ENCODE data around the gene DNAL4. TPM values are rescaled to one million over a fixed set of nuclear protein-coding genes. Genes with fewer than 3 reads are reported as not detected.

The DNAL4 gene
- total RNA-seq, 1 experiment from 2014 or later, result 18.3 TPM

- Mint-ChIP-seq H3K27me3 (ENCODE audit: insufficient read depth, unreplicated experiment) (no peaks in the 10 kb centered on the region), H3K4me1 (ENCODE audit: insufficient read depth, unreplicated experiment) (peaks cover 6% of the 10 kb centered on the region), H3K9me3 (ENCODE audit: unreplicated experiment) (no peaks in the 10 kb centered on the region), H3K36me3 (ENCODE audit: insufficient read depth, unreplicated experiment) (no peaks in the 10 kb centered on the region), H3K4me3 (ENCODE audit: unreplicated experiment) (no peak overlapping the region), H3K27ac (ENCODE audit: low read depth, unreplicated experiment) (no peak overlapping the region)
- no peak for TF ChIP-seq CTCF (IDR thresholded peaks at IDR 0.05; ENCODE audit: unreplicated experiment)
- intact Hi-C loops (cut with micrococcal nuclease), result loop anchor here (5.0 kb wide), 2 partner anchors 75 to 355 kb away; partner anchors contain the start of gene NPTXR
- CTCF ChIA-PET, result interaction anchor here (0.5 to 3.2 kb wide), 13 partner anchors 12 to 765 kb away, joined by 3 to 30 read pairs (median 3); partner anchors contain the start of gene RPS19BP1
- POLR2A ChIA-PET, result interaction anchor here (0.6 kb wide), 1 partner anchor 11 kb away, joined by 3 read pairs; no protein-coding TSS in a partner anchor
- no peak for DNase-seq (ENCODE audit: unreplicated experiment)
- no TSS peak for BruUV-seq (replicated peaks)
Measured at GRCh38 chr22:38767313-38767712, 26.6 kb downstream of the DNAL4 start.

GRCh38 chr22:38766076-38766777 lies 27.7 kb downstream of the DNAL4 start:
- ChIA-PET POLR2A (interaction anchor here (0.6 to 2.4 kb wide), 6 partner anchors 10 to 106 kb away, joined by 3 to 11 read pairs (median 4); partner anchors contain the start of genes CBX6 and SUN2), CTCF (interaction anchor here (0.6 to 2.0 kb wide), 19 partner anchors 9 to 424 kb away, joined by 3 to 13 read pairs (median 3); partner anchors contain the start of gene CBX6)
- no peaks in the 10 kb centered on the region for H3K36me3 Mint-ChIP-seq (ENCODE audit: insufficient read depth, unreplicated experiment)
- TF ChIP-seq CTCF (IDR thresholded peaks at IDR 0.05; ENCODE audit: unreplicated experiment), result peak; percentile 91
- no peaks in the 10 kb centered on the region for H3K9me3 Mint-ChIP-seq (ENCODE audit: unreplicated experiment)
- intact Hi-C loops (cut with micrococcal nuclease), result loop anchor here (1.0 to 5.0 kb wide), 3 partner anchors 33 to 356 kb away; partner anchors contain the start of gene NPTXR
- no peaks in the 10 kb centered on the region for H3K27me3 Mint-ChIP-seq (ENCODE audit: insufficient read depth, unreplicated experiment)
- peaks cover 6% of the 10 kb centered on the region for H3K4me1 Mint-ChIP-seq (ENCODE audit: insufficient read depth, unreplicated experiment)
- no peak overlapping the region for H3K4me3 Mint-ChIP-seq (ENCODE audit: unreplicated experiment)
- H3K27ac Mint-ChIP-seq (ENCODE audit: low read depth, unreplicated experiment), result no peak overlapping the region
- peak; percentile 89 for DNase-seq (ENCODE audit: unreplicated experiment)
- no TSS peak for BruUV-seq (replicated peaks)

GRCh38 chr22:38762551-38762983 lies 31.4 kb downstream of the DNAL4 start:
- ChIA-PET CTCF (no interaction called here), POLR2A (interaction anchor here (0.7 to 1.9 kb wide), 3 partner anchors 11 to 57 kb away, joined by 3 to 4 read pairs (median 3); partner anchors contain the start of gene GTPBP1)
- no peak for TF ChIP-seq CTCF (IDR thresholded peaks at IDR 0.05; ENCODE audit: unreplicated experiment)
- H3K27me3 Mint-ChIP-seq (ENCODE audit: insufficient read depth, unreplicated experiment), result no peaks in the 10 kb centered on the region
- H3K4me3 Mint-ChIP-seq (ENCODE audit: unreplicated experiment), result no peak overlapping the region
- no peaks in the 10 kb centered on the region for H3K36me3 Mint-ChIP-seq (ENCODE audit: insufficient read depth, unreplicated experiment)
- DNase-seq (ENCODE audit: unreplicated experiment), result no peak
- peaks cover 6% of the 10 kb centered on the region for H3K4me1 Mint-ChIP-seq (ENCODE audit: insufficient read depth, unreplicated experiment)
- BruUV-seq (replicated peaks), result no TSS peak
- H3K27ac Mint-ChIP-seq (ENCODE audit: low read depth, unreplicated experiment), result no peak overlapping the region
- no peaks in the 10 kb centered on the region for H3K9me3 Mint-ChIP-seq (ENCODE audit: unreplicated experiment)
- intact Hi-C loops (cut with micrococcal nuclease), result no loop called here
